GM11168 (cell line): ENCODE results near the gene CDIP1.

Source experiments
- in situ Hi-C: fragments of 300-500 bp; cut with MboI; formaldehyde crosslinking; loops from one replicate; pipeline ENCODE4 v1.12.0; 2022; ENCODE audit warnings: low sequenced_read_pairs; ENCODE audit not compliant: unreplicated experiment

CDIP1 gene

DNA sequence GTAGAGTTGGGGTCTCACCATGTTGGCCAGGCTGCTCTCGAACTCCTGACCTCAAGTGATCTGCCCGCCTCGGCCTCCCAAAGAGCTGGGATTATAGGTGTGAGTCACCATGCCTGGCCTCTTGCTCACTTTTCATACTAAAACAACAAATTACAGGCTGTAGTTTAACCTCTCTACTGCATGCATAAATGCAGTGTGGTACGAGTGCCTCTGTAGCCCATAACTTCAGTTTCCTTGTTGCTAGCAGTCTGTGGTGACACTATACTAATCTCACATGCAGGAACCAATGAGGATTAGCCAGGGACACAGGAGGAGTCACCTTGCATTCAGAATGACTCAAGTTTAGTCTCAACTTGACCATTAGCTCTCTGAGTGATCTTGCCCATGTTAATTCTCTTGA is 42.3 kb downstream of the CDIP1 start:
- in situ Hi-C loops, result no loop called here

GRCh38 chr16:4495766-4496165 is 42.8 kb downstream of the CDIP1 start:
- in situ Hi-C loops, result no loop called here

GRCh38 chr16:4494746-4495490 is 43.7 kb downstream of the CDIP1 start:
- in situ Hi-C loops, result no loop called here

DNA sequence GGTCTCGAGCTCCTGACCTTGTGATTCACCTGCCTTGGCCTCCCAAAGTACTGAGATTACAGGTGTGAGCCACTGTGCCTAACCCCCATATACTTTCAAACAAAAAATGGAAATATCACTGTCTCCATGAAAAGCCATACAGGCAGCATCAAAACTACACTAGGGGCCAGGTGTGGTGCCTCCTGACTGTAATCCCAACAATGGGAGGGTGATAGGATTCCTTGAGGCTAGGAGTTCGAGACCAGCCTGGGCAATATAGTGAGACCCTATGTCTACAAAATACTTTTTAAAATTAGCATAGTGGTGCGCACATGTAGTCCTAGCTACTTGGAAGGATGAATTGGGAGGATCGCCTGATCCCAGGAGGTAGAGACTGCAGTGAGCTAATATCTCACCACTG is 46.7 kb downstream of the CDIP1 start:
- in situ Hi-C loops, result no loop called here

DNA sequence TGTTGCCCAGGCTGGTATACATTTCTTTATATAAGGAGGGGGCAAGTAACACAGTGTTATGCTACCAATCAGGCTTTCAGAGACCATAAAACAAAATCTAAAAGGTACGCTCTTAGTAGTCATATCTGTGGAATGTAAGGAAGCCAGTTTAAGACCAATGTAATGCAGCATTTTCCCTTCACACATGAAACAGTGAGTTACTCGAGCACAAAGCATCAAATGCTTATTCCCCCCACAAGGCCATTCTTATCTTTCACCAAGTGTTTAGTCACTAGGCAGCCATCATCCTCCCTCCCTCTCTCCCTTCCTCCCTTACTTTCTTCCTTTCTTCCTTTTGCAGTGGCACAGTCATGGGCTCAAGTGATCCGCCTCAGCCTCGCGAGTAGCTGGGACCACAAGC is 49.5 kb downstream of the CDIP1 start:
- in situ Hi-C loops, result no loop called here

- in situ Hi-C loops, result no loop called here
These were observed 50.0 kb downstream of the CDIP1 start for GRCh38 chr16:4488499-4488967.

- in situ Hi-C loops, result no loop called here
These were observed 50.5 kb downstream of the CDIP1 start for GRCh38 chr16:4487955-4488498.

GRCh38 chr16:4486126-4486893 is 52.3 kb downstream of the CDIP1 start:
- in situ Hi-C loops, result no loop called here

GRCh38 chr16:4481963-4482362 is 56.6 kb downstream of the CDIP1 start:
- in situ Hi-C loops, result no loop called here

DNA sequence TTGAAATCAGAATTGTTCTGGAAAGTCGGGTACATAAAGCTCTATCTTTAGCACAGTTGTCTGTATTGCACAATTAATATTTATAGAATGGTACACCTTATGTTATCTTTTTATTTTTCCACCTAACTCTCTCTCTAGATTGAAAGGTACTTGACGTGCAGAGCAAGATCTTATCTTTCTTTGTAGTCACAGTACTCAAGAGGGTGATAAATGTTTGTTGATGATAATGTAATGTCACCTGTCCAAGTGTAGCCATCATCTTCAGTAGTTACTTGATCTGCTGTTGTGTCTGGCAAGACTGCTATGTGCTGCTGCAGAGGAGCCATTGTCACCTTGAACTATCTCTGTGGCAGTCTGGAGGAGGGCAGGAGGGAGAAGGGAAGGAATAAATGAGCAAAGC is 57.0 kb downstream of the CDIP1 start:
- in situ Hi-C loops, result no loop called here

DNA sequence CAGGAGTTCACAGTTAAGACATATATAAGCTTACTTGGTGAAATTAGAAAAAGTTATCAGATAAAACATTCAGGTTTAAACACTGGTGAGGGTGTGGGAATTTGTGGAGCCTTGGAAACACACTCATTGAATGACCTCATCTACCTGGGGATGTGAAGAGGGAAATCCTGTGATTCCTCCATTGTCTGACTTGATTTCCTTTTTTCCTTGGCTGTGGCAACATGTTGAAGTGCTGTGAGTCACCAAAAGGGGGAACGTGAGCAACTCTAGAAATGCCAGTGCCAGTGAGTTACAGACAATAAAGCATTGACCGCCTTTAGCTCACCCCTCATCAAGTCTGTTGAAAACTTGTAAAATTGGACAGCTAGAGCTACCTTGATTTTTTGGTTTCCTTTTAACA is 60.6 kb downstream of the CDIP1 start:
- in situ Hi-C loops, result no loop called here

GRCh38 chr16:4475880-4476788 is 62.4 kb downstream of the CDIP1 start, which contains the start of gene HMOX2:
TSS of gene HMOX2 (plus strand) at chr16:4476398. CDS start at chr16:4505525, 29,127 bp downstream.
- in situ Hi-C loops, result no loop called here

GRCh38 chr16:4474192-4474961 is 64.2 kb downstream of the CDIP1 start, which contains the start of gene NMRAL1:
TSS of gene NMRAL1 (minus strand) at chr16:4474625. CDS start at chr16:4474132, 493 bp downstream.
- in situ Hi-C loops, result no loop called here

- in situ Hi-C loops, result no loop called here
These were observed 65.7 kb downstream of the CDIP1 start for GRCh38 chr16:4472880-4473279.

DNA sequence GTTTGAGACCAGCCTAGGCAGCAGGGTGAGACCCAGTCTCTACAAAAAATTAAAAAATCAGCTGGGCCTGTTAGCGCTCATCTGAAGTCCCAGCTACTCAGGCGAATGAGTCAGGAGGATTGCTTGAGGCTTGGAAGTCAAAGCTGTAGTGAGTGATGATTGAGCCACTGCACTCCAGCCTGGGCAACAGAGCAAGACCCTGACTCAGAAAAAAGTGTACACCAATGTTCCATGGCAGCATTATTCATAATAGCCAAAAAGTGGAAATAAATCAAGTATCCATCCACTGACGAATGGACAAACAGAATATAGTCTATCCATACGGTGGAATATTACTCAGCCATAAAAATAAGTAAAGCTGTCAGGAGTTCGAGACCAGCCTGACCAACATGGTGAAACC is 66.7 kb downstream of the CDIP1 start:
- in situ Hi-C loops, result no loop called here

DNA sequence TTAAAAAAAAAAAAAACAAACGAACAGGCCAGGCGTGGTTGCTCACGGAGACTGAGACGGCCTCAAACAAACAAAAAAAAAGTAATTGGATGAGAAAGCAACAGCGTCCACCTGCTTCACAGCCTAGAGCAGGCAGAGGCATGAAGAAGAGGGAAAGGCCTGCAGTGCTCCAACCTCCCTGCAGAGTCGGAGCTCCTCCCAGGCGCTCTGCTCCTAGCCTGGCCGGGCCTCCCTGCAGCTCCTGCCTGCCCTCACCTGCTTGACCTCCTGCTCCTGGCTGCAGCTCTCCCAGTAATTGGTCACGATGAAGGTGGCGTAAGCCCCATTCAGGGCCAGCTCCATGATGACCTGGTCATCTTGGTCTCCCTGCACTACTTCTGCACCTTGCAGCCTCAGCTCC is 69.6 kb downstream of the CDIP1 start:
- in situ Hi-C loops, result no loop called here

- in situ Hi-C loops, result no loop called here
These were observed 70.7 kb downstream of the CDIP1 start for GRCh38 chr16:4467916-4468315.

DNA sequence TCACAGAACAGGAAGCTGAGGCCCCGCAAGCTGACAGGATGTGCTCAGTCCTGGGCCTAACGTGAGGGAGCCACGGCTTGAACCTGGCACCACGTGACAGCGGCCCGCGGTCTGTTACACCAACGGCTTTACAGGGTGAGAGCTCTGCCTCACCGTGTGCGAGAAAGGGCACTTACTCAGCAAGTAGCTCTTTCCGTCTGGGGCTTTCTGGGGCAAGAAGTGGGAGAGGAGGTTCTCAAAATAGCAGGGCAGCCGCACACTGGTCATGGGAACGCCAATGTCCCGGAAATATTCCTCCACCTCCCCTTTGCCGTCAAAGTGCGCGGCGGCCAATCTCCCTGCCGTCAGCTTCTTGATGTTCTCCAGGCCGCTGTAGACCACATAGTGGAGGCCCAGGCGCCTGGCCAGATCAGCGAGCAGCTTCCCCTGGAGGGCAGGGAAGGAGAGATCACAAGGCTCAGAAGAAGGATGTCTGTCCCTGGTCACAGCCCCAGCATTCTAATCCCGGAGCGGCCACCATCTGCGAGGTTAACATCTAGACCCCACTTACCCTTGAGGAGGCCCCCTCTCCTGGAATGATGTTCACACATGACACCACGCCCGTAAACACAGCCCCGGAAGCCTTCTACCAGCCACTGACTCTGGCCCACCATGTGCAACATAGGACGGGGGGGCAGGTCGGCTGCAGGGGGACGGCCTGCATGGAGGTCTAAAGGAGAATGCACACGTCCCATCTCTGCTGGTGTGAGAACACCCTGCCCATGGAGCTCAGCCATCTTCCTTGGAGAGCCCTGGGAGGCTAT is 72.4 kb downstream of the CDIP1 start:
- in situ Hi-C loops, result no loop called here
